HepG2 (cell line): ENCODE measurements around the gene GPRC5B. TPM values are rescaled to one million over a fixed set of nuclear protein-coding genes. Genes with fewer than 3 reads are reported as not detected.

Experiments used
- ELF3 ChIP-seq: IDR thresholded peaks from 2 replicates; pipeline ENCODE4 v1.6.1; 2016; ENCODE audit warnings: missing genetic modification reagents, missing compliant biosample characterization
- ZNF317 ChIP-seq: sonication (generic); formaldehyde crosslinking; IDR thresholded peaks from 2 replicates; pipeline ENCODE4 v1.5.0; 2020; ENCODE audit warnings: mild to moderate bottlenecking, missing genetic modification reagents
- ZNF598 ChIP-seq: sonication (generic); formaldehyde crosslinking; IDR thresholded peaks from 2 replicates; pipeline ENCODE4 v1.5.1; 2020; ENCODE audit warnings: mild to moderate bottlenecking, missing genetic modification reagents, borderline replicate concordance
- ZNF629 ChIP-seq: sonication (generic); formaldehyde crosslinking; conservative IDR thresholded peaks from 2 replicates; pipeline ENCODE4 v1.5.0; 2020; ENCODE audit warnings: missing genetic modification reagents
- ZNF720 ChIP-seq: sonication (generic); formaldehyde crosslinking; IDR thresholded peaks from 2 replicates; pipeline ENCODE4 v1.4.0; 2020; ENCODE audit warnings: missing genetic modification reagents
- polyA plus RNA-seq, 8 experiments: library from polyadenylated mRNA; depleted of rRNA in 3 of 8; stranded (reverse) in 7 of 8; unstranded in 1 of 8; fragments of >200 nt; fragmentation: Illumina TruSeq in 4 of 8; extraction: Trizol in 4 of 8; gene quantifications; 2 replicates each; pipeline versions ENCODE4 v1.2.1 to v1.2.3, GENCODE V29; 2011 to 2016; ENCODE audit warnings: low read depth in 4 of 8, missing spikeins in 1 of 8, mixed read lengths in 1 of 8; ENCODE audit not compliant: insufficient read depth in 1 of 8
- total RNA-seq, 5 experiments: library from RNA; depleted of rRNA; stranded (reverse); fragments of >200 nt; fragmentation: Illumina TruSeq; extraction: Trizol; gene quantifications; 2 replicates each; pipeline ENCODE4 v1.2.3, GENCODE V29; 2016; ENCODE audit warnings: low read depth in 1 of 5
- TF ChIP-seq, protein P1 (sequence below): fragments of 450-650 bp; IDR thresholded peaks from 2 replicates; pipeline ENCODE4 v1.6.1; 2016
- TF ChIP-seq, protein P2 (sequence below): IDR thresholded peaks from 2 replicates; pipeline ENCODE4 v1.6.1; 2018; ENCODE audit warnings: missing genetic modification reagents, mild to moderate bottlenecking, missing compliant biosample characterization
- TF ChIP-seq, protein P3 (sequence below): sonication (generic); formaldehyde crosslinking; conservative IDR thresholded peaks from 2 replicates; pipeline ENCODE4 v1.8.0; 2022; ENCODE audit warnings: mild to moderate bottlenecking, moderate library complexity, missing genetic modification reagents
- TF ChIP-seq, protein P4 (sequence below): sonication (generic); formaldehyde crosslinking; IDR thresholded peaks from 2 replicates; pipeline ENCODE4 v1.8.0; 2022; ENCODE audit warnings: missing genetic modification reagents, mild to moderate bottlenecking, moderate library complexity, borderline replicate concordance
- TF ChIP-seq, protein P5 (sequence below): sonication (generic); formaldehyde crosslinking; IDR thresholded peaks from 2 replicates; pipeline ENCODE4 v1.9.0; 2021; ENCODE audit warnings: missing genetic modification reagents, borderline replicate concordance

Gene GPRC5B
- total and polyA plus RNA-seq, 2 of the 13 experiments (the other 11 are each of a cell fraction or from before 2014, with no cell fraction given), result 0.46 to 0.53 TPM

DNA sequence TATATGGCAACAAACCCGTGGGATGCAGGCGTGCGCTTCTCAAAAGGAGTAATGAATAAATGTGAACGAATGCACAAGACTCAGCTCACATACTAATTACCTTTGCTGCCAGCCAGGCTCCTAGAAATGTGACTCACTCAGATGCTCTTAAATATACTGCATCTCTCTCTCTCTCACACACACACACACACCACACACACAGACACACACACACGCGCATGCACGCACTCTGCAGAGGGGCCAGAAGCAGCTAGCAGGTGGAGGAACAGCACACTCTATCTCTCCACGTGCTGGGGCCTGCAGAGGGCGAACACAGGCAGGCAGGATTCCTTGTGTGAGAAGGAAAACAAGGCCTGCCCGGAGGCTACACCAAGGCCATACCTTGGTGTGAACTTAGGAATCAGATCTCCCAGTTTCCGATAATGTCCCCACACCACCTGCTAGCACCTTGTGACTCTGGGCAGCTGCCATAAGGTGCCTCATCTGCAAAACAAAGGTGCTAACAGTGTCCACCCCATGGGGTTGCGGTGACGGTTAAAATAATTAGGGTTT, 5.3 kb downstream of the GPRC5B start (continued):
- TF ChIP-seq, protein P1, sequence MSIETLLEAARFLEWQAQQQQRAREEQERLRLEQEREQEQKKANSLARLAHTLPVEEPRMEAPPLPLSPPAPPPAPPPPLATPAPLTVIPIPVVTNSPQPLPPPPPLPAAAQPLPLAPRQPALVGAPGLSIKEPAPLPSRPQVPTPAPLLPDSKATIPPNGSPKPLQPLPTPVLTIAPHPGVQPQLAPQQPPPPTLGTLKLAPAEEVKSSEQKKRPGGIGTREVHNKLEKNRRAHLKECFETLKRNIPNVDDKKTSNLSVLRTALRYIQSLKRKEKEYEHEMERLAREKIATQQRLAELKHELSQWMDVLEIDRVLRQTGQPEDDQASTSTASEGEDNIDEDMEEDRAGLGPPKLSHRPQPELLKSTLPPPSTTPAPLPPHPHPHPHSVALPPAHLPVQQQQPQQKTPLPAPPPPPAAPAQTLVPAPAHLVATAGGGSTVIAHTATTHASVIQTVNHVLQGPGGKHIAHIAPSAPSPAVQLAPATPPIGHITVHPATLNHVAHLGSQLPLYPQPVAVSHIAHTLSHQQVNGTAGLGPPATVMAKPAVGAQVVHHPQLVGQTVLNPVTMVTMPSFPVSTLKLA, result 0 out of 2 replicates have a peak, but pooled peaks have one; percentile 6
- TF ChIP-seq ZNF598 (CRISPR knock-in tag) (no peak), ZNF317 (CRISPR knock-in tag) (no peak), ZNF720 (CRISPR knock-in tag) (no peak), ELF3 (CRISPR knock-in tag) (no peak), ZNF629 (CRISPR knock-in tag) (no peak)
- TF ChIP-seq, protein P2, sequence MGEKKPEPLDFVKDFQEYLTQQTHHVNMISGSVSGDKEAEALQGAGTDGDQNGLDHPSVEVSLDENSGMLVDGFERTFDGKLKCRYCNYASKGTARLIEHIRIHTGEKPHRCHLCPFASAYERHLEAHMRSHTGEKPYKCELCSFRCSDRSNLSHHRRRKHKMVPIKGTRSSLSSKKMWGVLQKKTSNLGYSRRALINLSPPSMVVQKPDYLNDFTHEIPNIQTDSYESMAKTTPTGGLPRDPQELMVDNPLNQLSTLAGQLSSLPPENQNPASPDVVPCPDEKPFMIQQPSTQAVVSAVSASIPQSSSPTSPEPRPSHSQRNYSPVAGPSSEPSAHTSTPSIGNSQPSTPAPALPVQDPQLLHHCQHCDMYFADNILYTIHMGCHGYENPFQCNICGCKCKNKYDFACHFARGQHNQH (CRISPR knock-in tag), result no peak
- TF ChIP-seq, protein P3, sequence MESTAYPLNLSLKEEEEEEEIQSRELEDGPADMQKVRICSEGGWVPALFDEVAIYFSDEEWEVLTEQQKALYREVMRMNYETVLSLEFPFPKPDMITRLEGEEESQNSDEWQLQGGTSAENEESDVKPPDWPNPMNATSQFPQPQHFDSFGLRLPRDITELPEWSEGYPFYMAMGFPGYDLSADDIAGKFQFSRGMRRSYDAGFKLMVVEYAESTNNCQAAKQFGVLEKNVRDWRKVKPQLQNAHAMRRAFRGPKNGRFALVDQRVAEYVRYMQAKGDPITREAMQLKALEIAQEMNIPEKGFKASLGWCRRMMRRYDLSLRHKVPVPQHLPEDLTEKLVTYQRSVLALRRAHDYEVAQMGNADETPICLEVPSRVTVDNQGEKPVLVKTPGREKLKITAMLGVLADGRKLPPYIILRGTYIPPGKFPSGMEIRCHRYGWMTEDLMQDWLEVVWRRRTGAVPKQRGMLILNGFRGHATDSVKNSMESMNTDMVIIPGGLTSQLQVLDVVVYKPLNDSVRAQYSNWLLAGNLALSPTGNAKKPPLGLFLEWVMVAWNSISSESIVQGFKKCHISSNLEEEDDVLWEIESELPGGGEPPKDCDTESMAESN (CRISPR knock-in tag), result no peak
- TF ChIP-seq, protein P4, sequence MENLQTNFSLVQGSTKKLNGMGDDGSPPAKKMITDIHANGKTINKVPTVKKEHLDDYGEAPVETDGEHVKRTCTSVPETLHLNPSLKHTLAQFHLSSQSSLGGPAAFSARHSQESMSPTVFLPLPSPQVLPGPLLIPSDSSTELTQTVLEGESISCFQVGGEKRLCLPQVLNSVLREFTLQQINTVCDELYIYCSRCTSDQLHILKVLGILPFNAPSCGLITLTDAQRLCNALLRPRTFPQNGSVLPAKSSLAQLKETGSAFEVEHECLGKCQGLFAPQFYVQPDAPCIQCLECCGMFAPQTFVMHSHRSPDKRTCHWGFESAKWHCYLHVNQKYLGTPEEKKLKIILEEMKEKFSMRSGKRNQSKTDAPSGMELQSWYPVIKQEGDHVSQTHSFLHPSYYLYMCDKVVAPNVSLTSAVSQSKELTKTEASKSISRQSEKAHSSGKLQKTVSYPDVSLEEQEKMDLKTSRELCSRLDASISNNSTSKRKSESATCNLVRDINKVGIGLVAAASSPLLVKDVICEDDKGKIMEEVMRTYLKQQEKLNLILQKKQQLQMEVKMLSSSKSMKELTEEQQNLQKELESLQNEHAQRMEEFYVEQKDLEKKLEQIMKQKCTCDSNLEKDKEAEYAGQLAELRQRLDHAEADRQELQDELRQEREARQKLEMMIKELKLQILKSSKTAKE (CRISPR knock-in tag), result no peak
- TF ChIP-seq, protein P5, sequence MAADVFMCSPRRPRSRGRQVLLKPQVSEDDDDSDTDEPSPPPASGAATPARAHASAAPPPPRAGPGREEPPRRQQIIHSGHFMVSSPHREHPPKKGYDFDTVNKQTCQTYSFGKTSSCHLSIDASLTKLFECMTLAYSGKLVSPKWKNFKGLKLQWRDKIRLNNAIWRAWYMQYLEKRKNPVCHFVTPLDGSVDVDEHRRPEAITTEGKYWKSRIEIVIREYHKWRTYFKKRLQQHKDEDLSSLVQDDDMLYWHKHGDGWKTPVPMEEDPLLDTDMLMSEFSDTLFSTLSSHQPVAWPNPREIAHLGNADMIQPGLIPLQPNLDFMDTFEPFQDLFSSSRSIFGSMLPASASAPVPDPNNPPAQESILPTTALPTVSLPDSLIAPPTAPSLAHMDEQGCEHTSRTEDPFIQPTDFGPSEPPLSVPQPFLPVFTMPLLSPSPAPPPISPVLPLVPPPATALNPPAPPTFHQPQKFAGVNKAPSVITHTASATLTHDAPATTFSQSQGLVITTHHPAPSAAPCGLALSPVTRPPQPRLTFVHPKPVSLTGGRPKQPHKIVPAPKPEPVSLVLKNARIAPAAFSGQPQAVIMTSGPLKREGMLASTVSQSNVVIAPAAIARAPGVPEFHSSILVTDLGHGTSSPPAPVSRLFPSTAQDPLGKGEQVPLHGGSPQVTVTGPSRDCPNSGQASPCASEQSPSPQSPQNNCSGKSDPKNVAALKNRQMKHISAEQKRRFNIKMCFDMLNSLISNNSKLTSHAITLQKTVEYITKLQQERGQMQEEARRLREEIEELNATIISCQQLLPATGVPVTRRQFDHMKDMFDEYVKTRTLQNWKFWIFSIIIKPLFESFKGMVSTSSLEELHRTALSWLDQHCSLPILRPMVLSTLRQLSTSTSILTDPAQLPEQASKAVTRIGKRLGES (CRISPR knock-in tag), result no peak
- TF ChIP-seq, all 625 proteins: peak for 26
